Body of pancreas (tissue), 4 donors: ENCODE measurements around the gene PHYKPL.

ENCODE experiments used
- POLR2A ChIP-seq, 3 donors: fragments of 450-650 bp; IDR thresholded peaks; one replicate each; pipeline ENCODE4 v1.6.1; 2016; ENCODE audit warnings: antibody characterized with exemption in 3 of 3, mild to moderate bottlenecking in 2 of 3
- TF ChIP-seq, protein P1 (sequence below), 7 experiments: fragments of 450-650 bp in 4 of 7; fragments of 200-600 bp in 3 of 7; sonication (generic) in 3 of 7; IDR thresholded peaks; one replicate each; pipeline ENCODE4 v1.5.1; 2016 to 2019; ENCODE audit warnings: antibody characterized with exemption in 7 of 7

DNA sequence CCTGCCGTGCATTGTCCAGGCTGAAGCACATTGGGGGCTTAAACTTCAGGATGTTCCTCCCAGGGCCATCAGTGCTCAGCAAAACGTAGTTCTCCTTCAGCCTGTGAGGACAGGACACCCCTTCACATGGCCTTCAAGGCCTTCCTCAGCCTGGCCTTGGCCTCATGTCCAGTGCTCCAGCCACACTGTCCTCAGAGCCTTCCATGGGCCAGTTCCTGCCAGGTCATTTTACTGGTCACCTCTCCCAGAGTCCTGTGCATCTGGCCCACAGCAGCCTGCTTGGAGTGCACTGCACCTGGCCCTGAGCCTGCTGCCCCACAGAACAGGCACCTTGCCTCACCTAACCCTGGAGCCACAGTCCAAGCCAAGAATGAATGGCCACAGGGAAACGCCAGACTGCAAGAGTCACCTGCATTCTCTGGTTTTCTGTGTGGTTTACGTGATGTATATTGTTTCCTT is 19.6 kb downstream of the PHYKPL start:
- TF ChIP-seq, protein P1, sequence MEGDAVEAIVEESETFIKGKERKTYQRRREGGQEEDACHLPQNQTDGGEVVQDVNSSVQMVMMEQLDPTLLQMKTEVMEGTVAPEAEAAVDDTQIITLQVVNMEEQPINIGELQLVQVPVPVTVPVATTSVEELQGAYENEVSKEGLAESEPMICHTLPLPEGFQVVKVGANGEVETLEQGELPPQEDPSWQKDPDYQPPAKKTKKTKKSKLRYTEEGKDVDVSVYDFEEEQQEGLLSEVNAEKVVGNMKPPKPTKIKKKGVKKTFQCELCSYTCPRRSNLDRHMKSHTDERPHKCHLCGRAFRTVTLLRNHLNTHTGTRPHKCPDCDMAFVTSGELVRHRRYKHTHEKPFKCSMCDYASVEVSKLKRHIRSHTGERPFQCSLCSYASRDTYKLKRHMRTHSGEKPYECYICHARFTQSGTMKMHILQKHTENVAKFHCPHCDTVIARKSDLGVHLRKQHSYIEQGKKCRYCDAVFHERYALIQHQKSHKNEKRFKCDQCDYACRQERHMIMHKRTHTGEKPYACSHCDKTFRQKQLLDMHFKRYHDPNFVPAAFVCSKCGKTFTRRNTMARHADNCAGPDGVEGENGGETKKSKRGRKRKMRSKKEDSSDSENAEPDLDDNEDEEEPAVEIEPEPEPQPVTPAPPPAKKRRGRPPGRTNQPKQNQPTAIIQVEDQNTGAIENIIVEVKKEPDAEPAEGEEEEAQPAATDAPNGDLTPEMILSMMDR (IDR thresholded peaks at IDR 0.05) = no peak
- TF ChIP-seq POLR2A (IDR thresholded peaks at IDR 0.05) = no peak
